HG03025 (cell line): ENCODE results near the gene HIVEP3.

Experiments
- ATAC-seq: cut with Tn5 transposase; IDR thresholded peaks from one replicate; pipeline ENCODE4 v1.9.1; 2021; ENCODE audit warnings: mild to moderate bottlenecking, moderate library complexity; ENCODE audit not compliant: unreplicated experiment, low FRiP score

The HIVEP3 gene

GRCh38 chr1:41822866-41823265, 95.9 kb downstream of the HIVEP3 start:
- ATAC-seq, result no peak

GRCh38 chr1:41819843-41820242, 98.9 kb downstream of the HIVEP3 start:
- ATAC-seq, result no peak

- ATAC-seq, result no peak
These were observed 99.7 kb downstream of the HIVEP3 start for GRCh38 chr1:41819069-41819468.

- no peak for ATAC-seq
These were observed 102.7 kb downstream of the HIVEP3 start for GRCh38 chr1:41816061-41816460.

GRCh38 chr1:41813755-41814745, 104.7 kb downstream of the HIVEP3 start:
- ATAC-seq, result no peak

GRCh38 chr1:41813226-41813625, 105.5 kb downstream of the HIVEP3 start:
- no peak for ATAC-seq

- no peak for ATAC-seq
These were observed 106.3 kb downstream of the HIVEP3 start for GRCh38 chr1:41812453-41812852.

- no peak for ATAC-seq
These were observed 106.7 kb downstream of the HIVEP3 start for GRCh38 chr1:41812051-41812450.

- no peak for ATAC-seq
These were observed 107.5 kb downstream of the HIVEP3 start for GRCh38 chr1:41811051-41811795.

- ATAC-seq, result no peak
These were observed 108.3 kb downstream of the HIVEP3 start for GRCh38 chr1:41810446-41810845.

GRCh38 chr1:41809692-41810091, 109.0 kb downstream of the HIVEP3 start:
- no peak for ATAC-seq

GRCh38 chr1:41807390-41807789, 111.3 kb downstream of the HIVEP3 start:
- ATAC-seq, result no peak

GRCh38 chr1:41806472-41807155, 112.1 kb downstream of the HIVEP3 start:
- no peak for ATAC-seq

GRCh38 chr1:41805771-41806471, 112.8 kb downstream of the HIVEP3 start:
- ATAC-seq, result no peak

- ATAC-seq, result no peak
These were observed 114.5 kb downstream of the HIVEP3 start for GRCh38 chr1:41804176-41804575.

- ATAC-seq, result no peak
These were observed 115.1 kb downstream of the HIVEP3 start for GRCh38 chr1:41803656-41804055.

- ATAC-seq, result peak; percentile 55
These were observed 115.9 kb downstream of the HIVEP3 start for GRCh38 chr1:41802532-41803501.

GRCh38 chr1:41800311-41800829, 118.4 kb downstream of the HIVEP3 start:
- no peak for ATAC-seq

- no peak for ATAC-seq
These were observed 119.0 kb downstream of the HIVEP3 start for GRCh38 chr1:41799723-41800122.
